Left ventricle myocardium superior (tissue), 1 donor: ENCODE results near the gene IRAK1. TPM values are rescaled to one million over a fixed set of nuclear protein-coding genes. Genes with fewer than 3 reads are reported as not detected.
A peak's percentile ranks its signal among the peaks of the same experiment; 100 is the strongest.

Experiments used
- ATAC-seq: fragments of 200-7000 bp; cut with Tn5 transposase; one replicate; pipeline ENCODE4 v1.9.1; 2020; ENCODE audit warnings: mild to moderate bottlenecking, moderate library complexity
- DNase-seq: peaks from one replicate; pipeline ENCODE4 v3.0.0-alpha.2; 2020
- intact Hi-C: fragments of 100-400 bp; cut with micrococcal nuclease; formaldehyde crosslinking; loops from one replicate; pipeline ENCODE4 v1.11.0; 2022
- total RNA-seq: library from RNA; stranded (reverse); fragmentation: NEBNext Ultra II Directional; extraction: Animal tissue kit (Norgen Biotek cat#: 25700); gene quantifications from one replicate; pipeline ENCODE4 v1.2.1, GENCODE V29; 2021
- donor health status: DM: no; HTN: yes; CAD: no; lungs with severe emphysema.

The IRAK1 gene
- total RNA-seq, 1 donor from 2014 or later: 33.9 TPM

- ATAC-seq (no peak), DNase-seq (no peak)
- intact Hi-C loops: no loop called here
These were observed 24.4 kb upstream of the IRAK1 start for GRCh38 chrX:154044091-154044490.

GRCh38 chrX:154043003-154043763, 23.5 kb upstream of the IRAK1 start:
- intact Hi-C loops: no loop called here
- DNase-seq: no peak
- peak; percentile 25 for ATAC-seq

- intact Hi-C loops: no loop called here
- no peak for ATAC-seq
- DNase-seq: no peak
These were observed 21.2 kb upstream of the IRAK1 start for GRCh38 chrX:154040863-154041262.

DNA sequence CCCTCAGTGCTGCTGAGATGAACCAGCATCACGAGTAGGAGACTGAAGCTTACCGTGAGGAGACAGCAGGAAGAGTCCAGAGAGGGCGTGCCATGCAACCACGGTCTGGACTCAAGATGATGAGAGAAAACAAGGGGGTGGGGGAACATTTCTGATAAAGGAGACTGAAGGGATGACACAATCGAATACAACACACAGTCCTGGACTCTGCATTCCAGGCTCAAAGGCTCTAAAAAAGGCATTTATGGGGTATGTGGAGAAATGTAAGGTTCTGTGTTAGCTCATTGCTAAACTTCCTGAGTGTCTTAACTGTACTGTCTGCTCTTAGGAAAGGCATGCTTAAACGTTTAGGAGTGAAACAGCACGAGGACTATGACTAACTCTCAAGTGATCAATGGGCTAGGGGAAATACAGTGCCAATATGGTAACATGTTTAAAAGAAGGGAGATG, 20.6 kb upstream of the IRAK1 start:
- ATAC-seq (no peak), DNase-seq (no peak)
- intact Hi-C loops: no loop called here

GRCh38 chrX:154039577-154039976, 19.9 kb upstream of the IRAK1 start:
- intact Hi-C loops: no loop called here
- DNase-seq (no peak), ATAC-seq (no peak)

- no peak for DNase-seq
- no peak for ATAC-seq
- intact Hi-C loops: no loop called here
These were observed 19.0 kb upstream of the IRAK1 start for GRCh38 chrX:154038656-154039055.

DNA sequence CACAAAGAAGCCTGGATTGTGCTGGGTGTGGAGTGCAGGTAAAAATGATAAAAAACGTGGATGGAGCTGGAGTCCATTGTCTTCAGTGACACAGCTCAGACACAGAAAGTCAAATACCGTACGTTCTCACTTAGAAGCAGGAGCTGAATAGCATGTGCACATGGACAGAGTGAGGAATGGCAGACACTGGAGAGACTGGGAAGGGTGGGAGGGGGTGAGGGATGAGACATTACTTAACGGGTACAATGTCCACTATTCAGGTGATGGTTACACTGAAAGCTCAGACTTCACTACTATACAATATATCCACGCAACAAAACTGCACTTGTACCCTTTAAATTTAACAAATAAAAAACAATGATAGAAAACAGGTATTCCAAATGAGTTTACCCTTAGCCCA, 18.1 kb upstream of the IRAK1 start:
- intact Hi-C loops: no loop called here
- DNase-seq (no peak), ATAC-seq (no peak)

DNA sequence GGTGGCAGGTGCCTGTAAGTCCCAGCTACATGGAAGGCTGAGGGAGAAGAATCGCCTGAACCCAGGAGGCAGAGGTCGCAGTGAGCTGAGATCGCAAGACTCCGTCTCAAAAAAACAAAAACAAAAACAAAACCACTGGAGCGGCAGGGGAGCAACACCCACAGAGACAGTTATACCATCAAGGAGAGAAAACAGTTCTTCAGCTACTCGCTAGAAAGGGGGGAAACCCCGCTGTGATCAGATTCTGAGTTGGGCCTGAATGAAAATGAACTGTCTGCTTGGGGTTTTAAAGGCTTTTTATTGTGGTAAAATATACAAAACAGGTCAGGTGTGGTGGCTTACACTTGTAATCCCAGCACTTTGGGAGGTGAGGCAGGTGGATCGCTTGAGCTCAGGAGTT, 16.8 kb upstream of the IRAK1 start:
- DNase-seq (no peak), ATAC-seq (no peak)
- intact Hi-C loops: no loop called here

- intact Hi-C loops: no loop called here
- DNase-seq (no peak), ATAC-seq (no peak)
These were observed 14.1 kb upstream of the IRAK1 start for GRCh38 chrX:154033848-154034247.

DNA sequence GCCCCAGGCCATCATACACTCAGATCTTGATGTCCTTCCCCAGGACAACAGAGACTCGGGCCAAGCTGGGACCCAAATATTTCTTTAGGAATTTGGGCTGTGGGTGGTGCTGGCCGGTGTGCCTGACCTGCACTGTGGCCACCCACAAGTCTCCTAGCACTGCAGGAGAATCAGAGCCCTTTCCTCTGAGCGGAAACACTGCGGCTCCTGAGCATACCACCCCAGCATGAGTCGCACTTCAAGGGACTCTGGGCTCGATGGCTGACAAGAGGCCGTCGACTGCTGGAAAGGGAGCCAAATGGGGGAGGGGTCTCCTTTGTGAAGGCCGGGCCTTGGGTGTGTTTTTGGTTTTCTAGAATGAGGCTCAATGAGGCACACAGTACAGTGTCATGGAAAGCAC, 13.0 kb upstream of the IRAK1 start:
- no peak for ATAC-seq
- DNase-seq: peak; percentile 8
- intact Hi-C loops: no loop called here

DNA sequence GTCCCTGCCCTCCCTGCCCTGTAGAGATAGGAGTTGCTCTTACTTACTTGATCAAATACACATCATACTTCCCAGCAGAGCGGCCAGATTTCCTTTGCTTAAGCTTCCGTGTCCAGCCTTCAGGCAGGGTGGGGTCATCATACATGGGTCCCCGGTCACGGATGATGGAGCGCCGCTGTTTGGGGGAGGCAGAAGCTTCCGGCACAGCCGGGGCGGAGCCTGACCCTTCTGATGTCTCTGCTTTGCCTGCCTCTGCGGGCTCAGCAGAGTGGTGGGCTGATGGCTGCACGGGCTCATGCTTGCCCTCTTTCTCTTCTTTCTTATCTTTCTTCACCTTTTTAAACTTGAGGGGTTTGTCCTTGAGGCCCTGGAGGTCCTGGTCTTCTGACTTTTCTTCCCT, 12.5 kb upstream of the IRAK1 start:
- intact Hi-C loops: no loop called here
- peak; percentile 9 for DNase-seq
- ATAC-seq: no peak

DNA sequence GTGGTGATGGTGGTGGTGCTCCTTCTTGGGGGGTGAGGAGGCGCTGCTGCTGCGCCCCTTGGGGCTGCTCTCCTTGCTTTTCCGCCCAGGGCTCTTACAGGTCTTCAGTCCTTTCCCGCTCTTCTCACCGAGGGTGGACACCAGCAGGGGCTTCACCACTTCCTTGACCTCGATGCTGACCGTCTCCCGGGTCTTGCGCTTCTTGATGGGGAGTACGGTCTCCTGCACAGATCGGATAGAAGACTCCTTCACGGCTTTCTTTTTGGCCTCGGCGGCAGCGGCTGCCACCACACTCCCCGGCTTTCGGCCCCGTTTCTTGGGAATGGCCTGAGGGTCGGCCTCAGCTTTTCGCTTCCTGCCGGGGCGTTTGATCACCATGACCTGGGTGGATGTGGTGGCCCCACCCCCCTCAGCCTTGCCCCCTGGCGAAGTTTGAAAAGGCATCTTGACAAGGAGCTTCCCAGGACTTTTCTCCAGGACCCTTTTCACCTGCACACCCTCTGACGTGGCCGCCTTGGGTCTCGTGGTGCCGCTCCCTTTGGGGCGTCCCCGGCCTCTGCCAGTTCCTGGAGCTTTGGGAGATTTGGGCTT, 11.1 kb upstream of the IRAK1 start:
- DNase-seq (peak; percentile 7), ATAC-seq (no peak)
- intact Hi-C loops: no loop called here

DNA sequence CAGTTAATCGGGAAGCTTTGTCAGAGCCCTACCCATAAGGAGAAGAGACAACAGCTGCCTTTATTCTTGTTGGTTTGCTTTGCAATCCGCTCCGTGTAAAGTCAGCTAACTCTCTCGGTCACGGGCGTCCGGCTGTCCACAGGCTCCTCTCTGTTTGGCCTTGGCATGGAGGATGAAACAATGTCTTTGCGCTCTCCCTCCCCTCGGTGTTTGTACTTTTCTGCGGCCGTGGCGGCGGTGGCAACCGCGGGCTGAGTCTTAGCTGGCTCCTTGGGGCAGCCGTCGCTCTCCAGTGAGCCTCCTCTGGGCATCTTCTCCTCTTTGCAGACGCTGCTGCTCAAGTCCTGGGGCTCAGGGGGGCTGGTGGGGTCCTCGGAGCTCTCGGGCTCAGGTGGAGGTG, 10.6 kb upstream of the IRAK1 start:
- intact Hi-C loops: no loop called here
- DNase-seq: peak; percentile 3
- ATAC-seq: no peak

DNA sequence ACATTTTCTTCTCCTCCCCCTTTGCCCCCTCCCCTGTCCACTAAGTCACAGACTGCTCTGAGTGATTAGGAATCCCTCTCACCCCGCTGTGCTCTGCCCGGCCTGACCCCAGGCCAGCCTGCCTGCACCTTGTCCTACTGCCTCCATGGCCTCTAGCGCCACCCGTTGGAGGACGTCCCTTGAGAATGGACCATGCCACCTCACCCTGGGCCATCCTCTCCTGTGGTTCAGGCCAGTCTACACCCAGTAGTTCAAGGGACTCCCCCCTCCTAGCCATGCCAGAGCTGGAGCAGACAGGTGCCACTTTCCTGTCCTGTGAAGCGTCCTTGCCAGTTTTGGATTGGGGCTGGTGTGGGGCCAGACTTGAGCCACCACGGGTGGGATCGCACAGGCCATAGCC, 9.7 kb upstream of the IRAK1 start:
- DNase-seq (peak; percentile 21), ATAC-seq (no peak)
- intact Hi-C loops: no loop called here

DNA sequence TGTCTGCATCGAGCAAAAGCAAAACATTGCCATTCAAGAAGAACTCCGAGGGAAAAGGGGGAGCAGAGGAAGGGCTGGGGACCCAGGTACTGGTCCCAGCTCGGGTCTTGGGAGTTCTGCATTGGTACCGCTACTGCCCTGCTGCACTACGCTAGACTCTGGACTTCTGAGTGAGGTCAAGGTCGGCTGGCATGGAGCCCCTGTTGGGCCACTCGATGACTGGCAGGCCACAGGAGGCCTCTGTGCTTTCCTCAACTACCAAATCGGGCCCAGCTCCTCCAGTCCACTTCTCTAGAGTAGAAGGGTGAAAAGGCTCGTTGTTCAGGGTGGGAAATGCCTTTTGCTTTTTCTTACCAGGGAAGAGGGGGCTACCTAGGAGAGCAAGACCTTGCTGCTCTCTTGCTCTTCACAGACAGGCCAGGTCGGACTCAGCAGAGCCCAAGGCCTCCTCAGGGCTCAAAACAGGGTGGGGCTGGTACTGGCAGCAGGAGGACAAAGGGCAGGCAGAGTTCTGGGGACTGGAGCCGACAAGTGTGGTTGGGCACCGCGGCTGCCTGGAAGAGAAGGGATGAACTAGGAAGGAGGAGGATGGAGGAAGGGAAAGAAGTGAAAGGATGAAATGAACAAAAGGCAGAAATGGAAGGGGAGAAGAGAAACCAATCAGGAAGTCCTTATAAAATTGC, 8.9 kb upstream of the IRAK1 start:
- intact Hi-C loops: no loop called here
- ATAC-seq (no peak), DNase-seq (peak; percentile 18)

DNA sequence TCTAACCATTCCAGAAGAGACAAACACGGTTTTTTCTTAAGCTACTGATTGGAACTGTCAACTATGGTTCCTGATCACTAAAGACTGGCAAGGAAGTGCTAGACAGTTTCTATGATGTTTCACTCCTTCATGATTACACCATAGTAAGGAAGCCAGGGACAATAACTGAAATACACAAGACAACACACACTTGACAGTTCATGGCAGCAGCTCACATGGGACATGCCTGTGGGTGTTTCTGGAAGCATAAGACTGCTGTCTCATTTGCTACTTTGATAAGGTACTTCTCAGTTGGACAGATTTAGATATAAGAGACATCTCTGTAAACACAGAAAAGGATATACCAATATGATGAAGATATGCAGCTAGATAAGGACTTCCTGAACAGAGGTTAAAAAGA, 8.3 kb upstream of the IRAK1 start:
- ATAC-seq (no peak), DNase-seq (no peak)
- intact Hi-C loops: no loop called here

DNA sequence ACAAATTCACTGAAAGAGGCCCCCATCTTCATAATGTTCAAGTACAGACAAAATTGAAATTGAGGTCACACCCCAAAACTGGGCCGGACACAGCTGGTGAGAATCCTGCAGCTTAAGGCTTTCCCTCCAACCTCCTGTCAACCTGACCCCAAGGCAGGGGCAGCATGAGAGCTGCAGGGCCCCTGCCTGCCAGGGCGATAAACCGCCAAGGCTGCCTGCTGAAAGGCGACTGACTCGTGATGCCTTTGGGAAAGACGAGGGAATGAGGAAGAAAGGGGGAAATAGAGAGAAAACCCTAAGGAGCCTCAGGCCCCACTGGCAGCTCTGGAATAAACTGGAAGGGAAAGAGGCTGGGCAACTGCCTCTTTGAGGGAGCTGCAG, 7.3 kb upstream of the IRAK1 start:
- intact Hi-C loops: no loop called here
- peak; percentile 1 for DNase-seq
- ATAC-seq: no peak

- ATAC-seq (peak; percentile 19), DNase-seq (peak; percentile 25)
- intact Hi-C loops: no loop called here
These were observed 6.7 kb upstream of the IRAK1 start for GRCh38 chrX:154026136-154027021.

DNA sequence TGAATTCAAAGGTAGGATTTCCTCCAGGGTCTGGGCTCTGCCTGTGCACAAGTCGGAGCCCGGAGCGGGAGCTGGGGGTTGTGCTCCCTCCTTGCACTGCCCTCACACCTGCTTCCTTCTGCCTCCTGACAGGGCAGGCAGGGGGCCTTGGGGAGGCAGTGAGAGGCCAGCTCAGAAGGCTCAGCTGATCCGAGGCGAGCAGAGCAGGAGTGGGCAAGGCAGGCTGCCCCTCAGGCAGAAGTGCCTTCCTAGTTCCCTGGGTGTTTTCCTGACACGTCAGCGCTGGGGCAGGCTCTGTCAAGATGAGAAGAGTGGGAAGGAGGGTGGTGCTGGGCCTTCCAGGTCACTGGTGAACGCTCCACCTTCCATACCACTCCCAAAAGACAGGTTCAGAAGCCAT, 5.5 kb upstream of the IRAK1 start:
- DNase-seq (peak; percentile 21), ATAC-seq (peak; percentile 8)
- intact Hi-C loops: no loop called here

- intact Hi-C loops: no loop called here
- DNase-seq (peak; percentile 16), ATAC-seq (no peak)
These were observed 4.6 kb upstream of the IRAK1 start for GRCh38 chrX:154024271-154024670.
